HG03442 (cell line): Measurements from ENCODE around the gene SPDYE3.
"Not testable (repeated sequence)": the region's sequence is repeated elsewhere in the genome, so short reads cannot be mapped to it uniquely, and the experiment has no call there.

Experiments used
- ATAC-seq: cut with Tn5 transposase; IDR thresholded peaks from one replicate; pipeline ENCODE4 v1.9.1; 2021; ENCODE audit warnings: mild to moderate bottlenecking, moderate library complexity; ENCODE audit not compliant: unreplicated experiment

The SPDYE3 gene, protein sequence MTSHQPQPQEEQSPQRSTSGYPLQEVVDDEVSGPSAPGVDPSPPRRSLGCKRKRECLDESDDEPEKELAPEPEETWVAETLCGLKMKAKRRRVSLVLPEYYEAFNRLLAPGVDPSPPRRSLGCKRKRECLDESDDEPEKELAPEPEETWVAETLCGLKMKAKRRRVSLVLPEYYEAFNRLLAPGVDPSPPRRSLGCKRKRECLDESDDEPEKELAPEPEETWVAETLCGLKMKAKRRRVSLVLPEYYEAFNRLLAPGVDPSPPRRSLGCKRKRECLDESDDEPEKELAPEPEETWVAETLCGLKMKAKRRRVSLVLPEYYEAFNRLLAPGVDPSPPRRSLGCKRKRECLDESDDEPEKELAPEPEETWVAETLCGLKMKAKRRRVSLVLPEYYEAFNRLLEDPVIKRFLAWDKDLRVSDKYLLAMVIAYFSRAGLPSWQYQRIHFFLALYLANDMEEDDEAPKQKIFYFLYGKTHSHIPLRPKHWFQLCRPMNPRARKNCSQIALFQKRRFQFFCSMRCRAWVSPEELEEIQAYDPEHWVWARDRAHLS

DNA sequence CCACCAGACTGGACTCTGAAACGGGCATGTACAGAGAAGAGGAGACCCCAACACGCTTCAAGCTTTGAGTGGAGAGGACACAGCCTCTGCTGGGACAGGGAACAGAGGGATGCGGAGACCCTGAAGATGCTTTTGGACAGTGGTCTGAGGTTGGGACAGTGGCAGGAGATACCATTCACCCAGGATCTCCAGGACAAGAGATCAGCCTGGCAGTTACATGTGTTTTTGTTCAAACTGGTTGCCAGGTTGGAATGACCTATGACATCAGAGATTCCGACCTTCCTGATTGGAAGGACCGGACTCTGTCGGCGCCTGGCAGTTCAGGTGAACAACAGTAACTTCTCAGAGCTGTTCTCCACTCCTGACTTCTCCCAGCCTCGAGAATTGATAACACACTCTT lies at the start of gene SPDYE3:
Gene SPDYE3 (plus strand): TSS at position 301 of the 400 bp plus-strand sequence. CDS start 184 bp downstream, outside the sequence.
- not testable (repeated sequence) for ATAC-seq

DNA sequence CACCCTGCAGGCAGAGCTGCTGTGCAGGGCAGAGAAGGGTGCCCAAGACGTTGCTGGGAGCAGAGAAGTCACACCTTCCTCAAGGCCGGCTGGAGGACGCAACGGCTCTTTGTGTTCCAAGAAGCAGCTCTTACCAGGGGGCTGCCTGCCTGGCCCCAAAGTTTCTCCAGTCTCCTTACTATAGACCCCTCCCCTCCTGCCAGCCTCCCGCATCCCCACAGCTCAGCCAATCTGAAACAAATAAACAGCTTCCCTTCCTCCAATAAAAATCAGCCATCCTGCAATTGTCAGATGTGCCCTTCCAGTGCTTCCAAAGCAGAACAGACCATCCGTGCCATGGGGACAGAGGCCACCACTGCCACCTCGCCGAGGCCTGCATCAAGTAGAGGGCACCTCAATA lies 47.5 kb upstream of the SPDYE3 start:
- ATAC-seq, result not testable (repeated sequence)

DNA sequence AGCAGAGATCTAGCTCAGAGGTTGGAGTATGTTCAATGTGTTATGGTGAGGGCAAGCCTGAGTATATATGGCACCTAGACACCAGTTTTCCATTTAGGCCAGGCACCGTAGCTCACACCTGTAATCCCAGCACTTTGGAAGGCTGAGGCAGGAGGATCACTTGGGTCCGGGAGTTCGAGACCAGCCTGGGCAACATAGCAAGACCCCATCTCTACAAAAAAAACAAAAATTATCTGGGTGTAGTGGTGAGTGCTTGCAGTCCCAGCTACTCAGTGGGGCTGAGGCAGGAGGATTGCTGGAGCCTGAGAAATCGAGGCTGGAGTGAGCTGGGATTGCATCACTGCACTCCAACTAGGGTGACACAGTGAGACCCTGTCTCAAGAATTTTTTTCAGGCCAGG lies 44.6 kb upstream of the SPDYE3 start:
- not testable (repeated sequence) for ATAC-seq

DNA sequence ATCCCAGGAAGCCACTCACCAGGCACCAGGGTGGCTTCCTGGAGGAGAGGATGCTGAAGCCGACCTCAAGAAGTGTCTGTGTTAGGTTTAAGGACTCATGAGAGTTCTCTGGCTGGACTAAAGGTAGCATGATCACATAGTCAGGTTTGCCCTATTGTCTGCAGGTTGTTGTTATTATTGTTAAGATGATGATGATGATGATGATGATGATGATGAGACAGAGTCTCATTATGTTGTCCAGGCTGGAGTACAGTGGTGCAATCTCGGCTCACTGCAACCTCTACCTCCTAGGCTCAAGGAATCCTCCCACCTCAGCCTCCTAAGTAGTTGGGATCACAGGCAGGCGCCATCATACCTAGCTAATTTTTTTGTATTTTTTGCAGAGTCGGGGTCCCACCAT lies 43.3 kb upstream of the SPDYE3 start:
- not testable (repeated sequence) for ATAC-seq

DNA sequence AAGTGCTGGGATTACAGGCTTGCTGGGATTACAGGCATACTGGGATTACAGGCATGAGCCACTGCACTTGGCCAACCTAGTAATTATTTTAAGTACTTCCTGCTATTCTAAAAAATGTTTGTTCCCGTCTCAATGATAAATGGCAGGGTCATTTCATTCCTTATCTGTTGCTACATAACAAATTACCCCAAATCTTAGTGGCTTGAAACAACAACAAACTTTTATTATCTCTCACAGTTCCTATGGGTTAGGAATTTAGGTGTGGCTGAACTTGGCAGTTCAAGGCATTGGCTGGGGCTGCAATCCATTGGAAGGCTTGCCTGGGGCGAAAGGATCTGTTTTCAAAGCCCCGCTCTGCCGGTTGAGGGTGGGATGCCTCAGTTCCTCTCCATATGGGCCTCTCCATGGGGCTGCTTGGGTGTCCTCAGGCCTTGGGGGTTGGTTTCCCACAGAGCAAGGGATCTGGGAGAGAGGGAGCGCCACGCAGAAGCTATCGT lies 42.8 kb upstream of the SPDYE3 start:
- ATAC-seq, result not testable (repeated sequence)

DNA sequence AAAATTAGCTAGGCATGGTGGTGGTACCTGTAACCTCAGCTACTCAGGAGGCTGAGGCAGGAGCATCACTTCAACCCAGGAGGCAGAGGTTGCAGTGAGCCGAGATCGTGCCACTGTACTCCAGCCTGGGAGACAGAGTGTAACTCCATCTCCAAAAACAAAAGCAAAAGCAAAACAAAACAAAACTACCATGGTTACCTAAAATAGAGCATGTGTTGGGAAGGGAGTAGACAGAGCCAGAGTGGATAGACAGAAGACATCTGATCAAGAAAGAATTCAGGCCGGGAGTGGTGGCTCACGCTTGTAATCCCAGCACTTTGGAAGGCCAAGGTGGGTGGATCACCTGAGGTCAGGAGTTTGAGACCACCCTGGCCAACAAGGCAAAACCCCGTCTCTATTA lies 41.7 kb upstream of the SPDYE3 start:
- not testable (repeated sequence) for ATAC-seq

DNA sequence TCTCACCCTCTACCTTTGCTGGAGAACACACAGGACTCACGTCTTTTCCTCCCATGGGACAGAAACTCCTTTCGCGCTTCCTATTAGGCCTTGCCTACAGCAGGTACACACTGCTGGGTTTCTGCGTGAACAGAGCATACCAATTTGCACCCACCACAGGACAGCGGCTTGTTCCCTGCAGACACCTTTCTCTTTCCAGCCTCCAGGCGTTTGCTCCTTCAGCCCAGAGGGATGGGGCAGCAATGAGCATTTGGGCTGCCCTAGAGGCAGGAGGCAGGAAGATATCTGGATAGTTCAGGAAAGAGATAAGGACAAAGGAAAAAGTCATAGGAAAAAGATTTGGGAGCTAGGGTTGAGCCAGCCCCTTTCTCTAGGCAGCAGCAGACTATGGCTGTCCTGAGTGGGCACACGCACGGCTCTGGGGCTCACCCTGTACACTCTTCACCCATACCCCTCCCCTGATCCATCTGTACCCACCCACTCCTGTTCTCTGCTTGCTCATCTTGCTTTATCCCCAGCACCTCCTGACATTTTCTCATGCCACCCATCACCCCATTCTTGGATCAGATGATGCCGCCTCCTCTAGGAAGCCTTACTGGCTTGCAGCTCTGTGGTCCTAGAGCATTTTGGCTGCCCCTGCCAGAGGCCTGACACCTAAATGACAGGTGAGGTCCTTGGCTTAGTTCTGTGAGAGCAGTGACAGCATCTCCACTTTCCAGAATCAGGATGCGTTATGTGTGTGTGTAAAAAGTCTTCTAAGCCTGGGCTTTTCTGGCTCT lies 40.7 kb upstream of the SPDYE3 start:
- ATAC-seq, result no peak

DNA sequence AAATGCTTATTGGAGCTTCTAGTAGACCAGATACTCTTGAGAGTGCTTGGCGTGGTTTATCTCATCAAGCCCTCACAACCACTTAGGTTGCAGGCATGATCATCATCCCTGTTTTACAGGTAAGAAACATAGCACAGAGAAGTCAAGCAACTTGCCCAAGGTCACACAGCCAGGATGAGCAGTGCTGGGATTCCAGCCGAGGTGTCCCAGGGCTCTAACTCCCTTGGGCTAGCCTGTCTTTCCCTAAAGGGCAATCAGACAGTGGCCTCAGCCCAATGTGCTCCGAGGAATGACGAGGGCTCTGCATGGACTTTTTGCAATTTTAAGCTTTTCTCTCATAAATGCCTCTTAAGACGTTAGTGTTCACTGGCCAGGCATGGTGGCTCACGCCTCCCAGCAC lies 39.9 kb upstream of the SPDYE3 start:
- ATAC-seq, result no peak

DNA sequence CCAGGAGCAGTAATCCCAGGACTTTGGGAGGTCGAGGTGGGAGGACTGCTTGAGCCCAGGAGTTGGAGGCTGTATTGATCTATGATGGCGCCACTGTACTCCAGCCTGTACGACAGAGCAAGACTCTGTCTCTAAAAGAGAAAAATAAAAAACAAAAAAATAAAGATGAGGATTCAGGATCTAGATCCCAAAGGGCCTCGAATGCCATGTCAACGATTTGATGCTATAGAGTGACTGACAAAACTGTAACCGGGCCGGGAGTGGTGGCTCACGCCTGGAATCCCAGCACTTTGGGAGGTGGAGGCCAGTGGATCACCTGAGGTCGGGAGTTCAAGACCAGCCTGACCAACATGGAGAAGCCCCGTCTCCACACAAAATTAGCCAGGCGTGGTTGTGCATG lies 38.6 kb upstream of the SPDYE3 start:
- not testable (repeated sequence) for ATAC-seq

DNA sequence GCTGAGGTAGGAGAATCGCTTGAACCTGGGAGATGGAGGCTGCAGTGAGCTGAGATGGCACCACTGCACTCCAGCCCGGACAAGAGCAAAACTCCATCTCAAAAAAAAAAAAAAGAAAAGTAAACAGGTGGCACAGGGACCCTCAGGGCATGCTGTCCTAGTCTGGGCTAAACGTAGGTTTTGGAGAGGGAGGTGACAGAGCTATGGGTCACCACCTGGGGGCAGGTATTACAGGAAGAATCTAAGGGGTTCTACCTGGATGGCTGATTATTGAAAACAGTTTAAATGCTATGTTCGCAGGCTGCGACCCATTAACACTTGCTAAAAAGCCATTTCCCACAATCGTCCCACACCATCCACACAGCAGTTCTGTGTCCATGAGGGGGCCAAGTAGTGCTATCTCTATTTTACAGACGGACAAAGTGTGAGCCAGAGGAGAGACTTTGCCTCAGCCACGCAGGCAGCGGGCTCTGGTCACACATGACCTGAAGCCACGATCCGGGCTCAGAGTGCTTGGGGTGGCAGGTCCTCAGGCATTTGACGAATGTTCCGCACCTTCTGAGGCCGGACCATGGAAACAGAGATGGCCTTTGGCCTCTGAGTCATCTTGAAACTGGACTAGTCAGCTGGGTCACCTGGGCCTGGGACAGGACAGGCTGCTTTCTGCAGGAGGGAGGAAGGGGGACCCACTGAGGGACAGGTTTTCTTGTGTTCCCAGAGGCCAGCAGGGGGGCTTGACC lies 38.0 kb upstream of the SPDYE3 start:
- not testable (repeated sequence) for ATAC-seq

DNA sequence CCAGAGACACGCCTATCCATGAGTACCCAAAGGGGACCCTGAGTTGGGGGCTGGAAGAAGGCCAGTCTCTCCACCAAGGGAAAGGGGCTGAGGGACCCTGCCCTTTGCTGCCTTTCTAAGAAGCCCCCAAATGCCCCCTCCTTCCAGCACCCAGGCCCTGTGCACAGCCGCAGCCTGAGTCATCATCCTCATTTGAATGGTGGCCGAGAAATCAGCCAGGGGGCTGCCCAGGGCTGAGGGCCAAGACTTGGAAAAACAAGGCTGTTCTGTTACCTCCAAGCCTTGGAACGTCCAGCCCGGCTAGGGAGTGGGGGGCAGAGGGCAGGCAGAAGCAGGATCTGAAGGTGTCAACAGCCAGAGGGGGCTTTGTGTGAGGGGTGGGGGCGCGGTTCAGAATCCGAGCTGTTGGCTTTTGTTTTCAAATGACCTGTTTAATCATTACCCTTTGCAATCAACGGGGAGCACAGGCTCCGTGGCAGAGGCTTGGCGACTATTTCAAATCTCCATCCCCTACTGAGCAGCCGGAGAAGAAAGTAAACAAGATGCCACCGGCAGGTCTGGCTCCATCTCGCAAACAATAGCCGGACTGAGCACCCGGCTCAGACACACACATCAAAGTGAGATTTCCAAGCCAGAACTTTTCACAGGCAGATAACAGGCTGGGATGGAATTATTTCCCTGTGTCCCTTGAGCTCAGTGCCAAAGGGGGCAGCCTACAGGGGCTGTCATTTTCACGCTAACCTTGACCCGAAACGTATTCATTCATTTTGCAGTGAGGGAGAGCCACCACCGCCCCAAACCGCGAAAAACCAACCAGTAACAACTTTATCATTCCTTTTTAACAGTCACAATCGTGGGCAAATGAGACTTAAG lies 37.2 kb upstream of the SPDYE3 start:
- not testable (repeated sequence) for ATAC-seq

DNA sequence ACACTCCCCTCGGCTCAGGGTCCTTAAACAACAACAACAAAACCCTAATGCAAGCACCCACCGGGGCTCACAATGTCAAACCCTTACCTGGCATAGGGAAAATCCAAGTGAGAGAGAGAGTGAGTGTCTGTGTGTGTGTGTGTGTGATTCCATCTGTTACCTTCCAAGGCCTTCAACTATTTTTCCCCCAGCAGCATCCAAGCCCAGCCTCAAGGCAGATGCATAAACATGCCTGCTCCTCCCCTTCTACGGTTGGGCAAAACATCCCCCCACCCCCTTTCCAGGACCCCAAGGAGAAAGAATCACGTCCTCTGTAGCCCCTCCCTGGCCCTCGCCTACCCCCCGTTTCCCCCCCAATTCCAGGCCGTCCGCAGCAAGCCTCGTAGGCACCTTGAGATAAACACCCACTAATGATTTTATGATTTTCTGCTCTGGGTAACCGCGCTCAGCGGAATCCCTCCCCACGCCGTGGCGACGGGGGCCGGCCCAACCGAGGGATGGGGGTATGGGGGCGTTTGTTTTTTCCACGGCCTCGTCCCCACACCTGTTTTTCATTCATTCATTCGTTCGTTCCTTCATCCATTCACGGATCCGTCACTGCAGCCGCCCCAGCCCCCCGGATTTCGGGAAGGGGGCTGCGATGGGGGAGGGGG lies 36.4 kb upstream of the SPDYE3 start:
- not testable (repeated sequence) for ATAC-seq

DNA sequence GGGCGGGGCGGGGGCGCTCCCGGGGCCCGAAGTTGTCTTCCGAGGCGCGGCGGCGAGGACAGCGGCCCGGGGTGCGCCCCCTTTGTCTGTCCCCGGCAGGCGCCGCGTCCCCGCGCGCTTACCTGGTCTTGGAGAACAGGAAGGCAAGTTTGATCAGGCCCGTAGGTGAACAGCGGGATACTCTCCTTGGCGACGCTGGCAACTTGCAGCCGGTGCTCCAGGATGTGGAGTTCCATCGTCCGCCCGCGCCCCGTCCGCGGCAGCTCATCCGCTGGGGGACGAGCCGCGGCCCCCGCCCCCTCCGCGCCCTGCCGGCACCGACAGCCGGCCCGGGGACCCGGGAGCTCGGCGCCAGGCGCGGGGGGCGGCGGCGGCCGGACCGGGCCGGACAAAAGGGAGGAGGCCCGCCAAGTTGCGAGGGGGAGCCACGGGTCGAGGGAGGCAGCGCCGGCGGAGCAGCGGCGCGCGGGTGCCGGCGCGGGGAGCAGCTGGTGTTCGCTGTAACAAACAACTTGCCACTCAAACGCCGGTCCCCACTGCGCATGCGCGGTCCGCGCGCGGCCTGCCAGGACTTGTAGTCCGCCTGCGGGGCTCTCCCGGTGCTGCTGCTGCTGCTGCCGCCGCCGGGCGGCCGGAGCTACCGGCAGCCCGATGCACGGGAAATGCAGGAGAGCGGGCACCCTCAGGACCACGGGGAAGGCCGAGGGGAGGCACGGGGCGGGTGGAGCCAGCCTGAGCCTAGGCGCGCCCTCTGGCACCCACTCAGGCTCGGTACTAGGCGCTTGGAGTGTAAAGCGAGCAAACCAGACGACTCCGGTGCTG lies 35.6 kb upstream of the SPDYE3 start:
- peak; percentile 90 for ATAC-seq

DNA sequence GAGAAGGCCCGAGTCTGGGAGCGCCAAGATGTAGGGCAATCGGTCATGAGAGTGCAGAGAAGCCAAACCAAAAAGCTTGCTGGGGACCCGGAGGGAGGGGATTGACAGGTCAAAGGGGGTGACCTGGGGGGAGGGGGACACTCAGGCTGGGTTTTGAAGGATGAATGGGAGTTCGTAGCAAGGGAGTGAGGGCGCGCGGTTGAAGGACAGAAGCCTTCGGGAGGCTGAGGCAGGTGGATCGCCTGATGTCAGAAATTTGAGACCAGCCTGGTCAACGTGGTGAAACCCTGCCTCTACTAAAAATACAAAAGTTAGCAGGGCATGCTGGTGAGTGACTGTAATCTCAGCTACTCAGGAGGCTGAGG lies 35.0 kb upstream of the SPDYE3 start:
- not testable (repeated sequence) for ATAC-seq

DNA sequence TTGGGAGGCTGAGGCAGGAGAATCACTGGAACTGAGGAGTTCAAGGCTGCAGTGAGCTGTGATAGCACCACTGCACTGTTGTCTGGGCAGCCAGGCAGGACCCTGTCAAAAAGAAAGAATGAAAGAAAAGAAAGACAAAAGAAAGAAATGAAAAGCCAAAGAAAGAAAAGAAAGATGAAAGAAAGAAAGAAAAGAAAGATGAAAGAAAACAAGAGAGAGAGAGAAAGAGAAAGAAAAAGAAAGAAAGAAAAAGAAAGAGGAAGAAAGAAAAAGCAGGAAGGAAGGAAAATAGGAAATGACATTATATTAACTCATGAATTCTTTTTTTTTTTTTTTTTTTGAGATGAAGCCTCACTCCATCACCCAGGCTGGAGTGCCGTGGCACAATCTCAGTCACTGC lies 32.4 kb upstream of the SPDYE3 start:
- no peak for ATAC-seq

DNA sequence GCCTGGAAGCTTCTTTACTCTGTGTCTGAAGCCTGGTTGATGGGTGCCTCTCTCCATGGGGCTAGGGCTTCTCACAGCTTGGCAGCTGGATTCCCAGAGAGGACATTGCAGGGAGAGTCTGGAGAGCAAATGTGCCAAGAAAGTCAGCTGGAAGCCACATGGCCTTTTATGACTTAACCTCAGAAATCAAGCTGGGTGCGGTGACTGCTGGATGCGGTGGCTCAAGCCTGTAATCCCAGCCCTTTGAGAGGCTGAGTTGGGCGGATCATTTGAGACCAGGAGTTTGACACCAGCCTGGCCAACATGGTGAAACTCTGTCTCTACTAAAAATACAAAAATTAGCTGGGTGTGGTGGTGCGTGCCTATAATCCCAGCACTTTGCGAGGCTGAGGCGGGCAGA lies 31.4 kb upstream of the SPDYE3 start:
- ATAC-seq, result not testable (repeated sequence)

DNA sequence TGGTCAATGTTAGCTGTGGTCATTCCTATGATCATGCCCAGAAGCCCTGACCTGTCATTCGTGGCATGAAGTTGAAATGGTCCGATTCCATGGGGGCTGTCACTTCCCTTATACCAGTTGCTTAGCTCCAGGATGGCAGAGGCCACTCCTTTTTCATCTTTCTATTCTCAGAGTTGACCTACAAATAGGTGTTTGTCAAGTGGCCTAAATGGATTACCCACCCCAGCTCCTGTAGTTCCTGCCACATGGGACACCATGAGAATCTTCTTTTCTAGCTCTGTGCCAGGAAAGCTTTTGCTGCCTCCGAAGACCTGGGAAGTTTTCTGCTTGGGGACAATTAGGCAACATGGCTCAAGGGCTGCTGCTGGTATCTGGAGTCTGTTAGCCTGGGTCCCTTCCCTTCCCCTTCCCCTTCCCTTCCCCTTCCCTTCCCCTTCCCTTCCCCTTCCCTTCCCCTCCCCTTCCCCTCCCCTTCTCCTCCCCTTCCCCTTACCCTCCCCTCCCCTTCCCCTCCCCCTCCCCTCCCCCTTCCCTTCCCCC lies 25.4 kb upstream of the SPDYE3 start:
- ATAC-seq, result not testable (repeated sequence)

DNA sequence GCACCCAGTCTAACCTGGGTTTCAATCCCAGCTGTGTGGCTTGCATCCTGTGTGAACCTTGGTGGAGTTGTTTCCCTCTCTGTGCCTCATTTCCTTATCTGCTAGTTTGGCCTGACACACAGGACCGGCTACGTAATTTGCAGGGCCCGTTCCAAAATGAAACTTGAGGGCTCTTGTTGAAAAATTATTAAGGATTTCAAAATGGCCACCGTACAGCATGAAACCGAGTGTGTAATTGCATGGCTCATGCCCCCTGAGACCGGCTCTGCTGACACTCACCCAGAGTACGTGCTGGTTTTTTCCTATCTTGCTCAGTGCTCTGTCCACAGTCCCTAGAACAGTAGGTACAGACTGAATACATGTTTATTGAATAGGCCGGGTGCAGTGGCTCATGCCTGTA lies 24.4 kb upstream of the SPDYE3 start:
- ATAC-seq, result not testable (repeated sequence)
